Measurements from ENCODE around the gene TAB3.

DNA sequence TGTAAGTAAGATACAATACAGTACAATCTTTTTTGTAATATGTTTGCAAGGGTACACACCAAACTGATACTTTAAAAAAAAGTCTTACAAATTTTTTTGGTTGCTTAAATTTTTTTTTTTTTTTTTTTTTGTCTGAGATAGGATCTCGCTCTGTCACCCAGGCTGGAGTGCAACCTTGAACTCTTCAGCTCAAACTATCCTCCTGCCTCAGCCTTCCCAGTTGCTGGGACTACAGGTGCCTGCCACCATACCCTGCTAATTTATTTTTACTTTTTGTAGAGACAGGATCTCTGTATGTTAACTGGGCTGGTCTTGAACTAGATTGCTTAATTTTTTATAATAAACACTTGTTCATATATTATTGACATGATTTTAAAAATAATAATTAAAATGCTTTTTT is 41.1 kb upstream of the TAB3 start:
- TF ChIP-seq, protein P1, sequence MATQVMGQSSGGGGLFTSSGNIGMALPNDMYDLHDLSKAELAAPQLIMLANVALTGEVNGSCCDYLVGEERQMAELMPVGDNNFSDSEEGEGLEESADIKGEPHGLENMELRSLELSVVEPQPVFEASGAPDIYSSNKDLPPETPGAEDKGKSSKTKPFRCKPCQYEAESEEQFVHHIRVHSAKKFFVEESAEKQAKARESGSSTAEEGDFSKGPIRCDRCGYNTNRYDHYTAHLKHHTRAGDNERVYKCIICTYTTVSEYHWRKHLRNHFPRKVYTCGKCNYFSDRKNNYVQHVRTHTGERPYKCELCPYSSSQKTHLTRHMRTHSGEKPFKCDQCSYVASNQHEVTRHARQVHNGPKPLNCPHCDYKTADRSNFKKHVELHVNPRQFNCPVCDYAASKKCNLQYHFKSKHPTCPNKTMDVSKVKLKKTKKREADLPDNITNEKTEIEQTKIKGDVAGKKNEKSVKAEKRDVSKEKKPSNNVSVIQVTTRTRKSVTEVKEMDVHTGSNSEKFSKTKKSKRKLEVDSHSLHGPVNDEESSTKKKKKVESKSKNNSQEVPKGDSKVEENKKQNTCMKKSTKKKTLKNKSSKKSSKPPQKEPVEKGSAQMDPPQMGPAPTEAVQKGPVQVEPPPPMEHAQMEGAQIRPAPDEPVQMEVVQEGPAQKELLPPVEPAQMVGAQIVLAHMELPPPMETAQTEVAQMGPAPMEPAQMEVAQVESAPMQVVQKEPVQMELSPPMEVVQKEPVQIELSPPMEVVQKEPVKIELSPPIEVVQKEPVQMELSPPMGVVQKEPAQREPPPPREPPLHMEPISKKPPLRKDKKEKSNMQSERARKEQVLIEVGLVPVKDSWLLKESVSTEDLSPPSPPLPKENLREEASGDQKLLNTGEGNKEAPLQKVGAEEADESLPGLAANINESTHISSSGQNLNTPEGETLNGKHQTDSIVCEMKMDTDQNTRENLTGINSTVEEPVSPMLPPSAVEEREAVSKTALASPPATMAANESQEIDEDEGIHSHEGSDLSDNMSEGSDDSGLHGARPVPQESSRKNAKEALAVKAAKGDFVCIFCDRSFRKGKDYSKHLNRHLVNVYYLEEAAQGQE (tag by site-specific recombination; IDR thresholded peaks at IDR 0.05): no peak
- TF ChIP-seq ZNF664 (tag by site-specific recombination; IDR thresholded peaks at IDR 0.05) (no peak), ZNF621 (tag by site-specific recombination; IDR thresholded peaks at IDR 0.05) (no peak), KLF9 (tag by site-specific recombination; IDR thresholded peaks at IDR 0.05; ENCODE audit: low read depth) (no peak), ZSCAN30 (tag by site-specific recombination; IDR thresholded peaks at IDR 0.05) (no peak), GLIS2 (tag by site-specific recombination; IDR thresholded peaks at IDR 0.05) (no peak)
- TF ChIP-seq, protein P2, sequence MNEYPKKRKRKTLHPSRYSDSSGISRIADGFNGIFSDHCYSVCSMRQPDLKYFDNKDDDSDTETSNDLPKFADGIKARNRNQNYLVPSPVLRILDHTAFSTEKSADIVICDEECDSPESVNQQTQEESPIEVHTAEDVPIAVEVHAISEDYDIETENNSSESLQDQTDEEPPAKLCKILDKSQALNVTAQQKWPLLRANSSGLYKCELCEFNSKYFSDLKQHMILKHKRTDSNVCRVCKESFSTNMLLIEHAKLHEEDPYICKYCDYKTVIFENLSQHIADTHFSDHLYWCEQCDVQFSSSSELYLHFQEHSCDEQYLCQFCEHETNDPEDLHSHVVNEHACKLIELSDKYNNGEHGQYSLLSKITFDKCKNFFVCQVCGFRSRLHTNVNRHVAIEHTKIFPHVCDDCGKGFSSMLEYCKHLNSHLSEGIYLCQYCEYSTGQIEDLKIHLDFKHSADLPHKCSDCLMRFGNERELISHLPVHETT (tag by site-specific recombination; IDR thresholded peaks at IDR 0.05): no peak
- TF ChIP-seq, protein P3, sequence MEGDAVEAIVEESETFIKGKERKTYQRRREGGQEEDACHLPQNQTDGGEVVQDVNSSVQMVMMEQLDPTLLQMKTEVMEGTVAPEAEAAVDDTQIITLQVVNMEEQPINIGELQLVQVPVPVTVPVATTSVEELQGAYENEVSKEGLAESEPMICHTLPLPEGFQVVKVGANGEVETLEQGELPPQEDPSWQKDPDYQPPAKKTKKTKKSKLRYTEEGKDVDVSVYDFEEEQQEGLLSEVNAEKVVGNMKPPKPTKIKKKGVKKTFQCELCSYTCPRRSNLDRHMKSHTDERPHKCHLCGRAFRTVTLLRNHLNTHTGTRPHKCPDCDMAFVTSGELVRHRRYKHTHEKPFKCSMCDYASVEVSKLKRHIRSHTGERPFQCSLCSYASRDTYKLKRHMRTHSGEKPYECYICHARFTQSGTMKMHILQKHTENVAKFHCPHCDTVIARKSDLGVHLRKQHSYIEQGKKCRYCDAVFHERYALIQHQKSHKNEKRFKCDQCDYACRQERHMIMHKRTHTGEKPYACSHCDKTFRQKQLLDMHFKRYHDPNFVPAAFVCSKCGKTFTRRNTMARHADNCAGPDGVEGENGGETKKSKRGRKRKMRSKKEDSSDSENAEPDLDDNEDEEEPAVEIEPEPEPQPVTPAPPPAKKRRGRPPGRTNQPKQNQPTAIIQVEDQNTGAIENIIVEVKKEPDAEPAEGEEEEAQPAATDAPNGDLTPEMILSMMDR (tag by site-specific recombination; IDR thresholded peaks at IDR 0.05): no peak
- TF ChIP-seq, protein P4, sequence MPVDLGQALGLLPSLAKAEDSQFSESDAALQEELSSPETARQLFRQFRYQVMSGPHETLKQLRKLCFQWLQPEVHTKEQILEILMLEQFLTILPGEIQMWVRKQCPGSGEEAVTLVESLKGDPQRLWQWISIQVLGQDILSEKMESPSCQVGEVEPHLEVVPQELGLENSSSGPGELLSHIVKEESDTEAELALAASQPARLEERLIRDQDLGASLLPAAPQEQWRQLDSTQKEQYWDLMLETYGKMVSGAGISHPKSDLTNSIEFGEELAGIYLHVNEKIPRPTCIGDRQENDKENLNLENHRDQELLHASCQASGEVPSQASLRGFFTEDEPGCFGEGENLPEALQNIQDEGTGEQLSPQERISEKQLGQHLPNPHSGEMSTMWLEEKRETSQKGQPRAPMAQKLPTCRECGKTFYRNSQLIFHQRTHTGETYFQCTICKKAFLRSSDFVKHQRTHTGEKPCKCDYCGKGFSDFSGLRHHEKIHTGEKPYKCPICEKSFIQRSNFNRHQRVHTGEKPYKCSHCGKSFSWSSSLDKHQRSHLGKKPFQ (tag by site-specific recombination; IDR thresholded peaks at IDR 0.05): no peak
- TF ChIP-seq, protein P5, sequence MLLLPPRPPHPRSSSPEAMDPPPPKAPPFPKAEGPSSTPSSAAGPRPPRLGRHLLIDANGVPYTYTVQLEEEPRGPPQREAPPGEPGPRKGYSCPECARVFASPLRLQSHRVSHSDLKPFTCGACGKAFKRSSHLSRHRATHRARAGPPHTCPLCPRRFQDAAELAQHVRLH (tag by site-specific recombination; IDR thresholded peaks at IDR 0.05): no peak

Data from HEK293 (cell line).